Measurements from ENCODE around the gene PCSK7.

Gene PCSK7

GRCh38 chr11:117221775-117222517, 9.9 kb downstream of the PCSK7 start:
- TF ChIP-seq SIN3A (IDR thresholded peaks at IDR 0.05; ENCODE audit: borderline replicate concordance, insufficient read depth, low read length): no peak
- TF ChIP-seq TAF1 (IDR thresholded peaks at IDR 0.05; ENCODE audit: borderline replicate concordance, insufficient read depth, low read length): no peak
- no peak for TF ChIP-seq FOXP2 (optimal IDR thresholded peaks at IDR 0.05; ENCODE audit: borderline replicate concordance, extremely low read depth, extremely low read length, insufficient read depth)
- no peak for TF ChIP-seq POLR2AphosphoS5 (IDR thresholded peaks at IDR 0.05; ENCODE audit: low read depth, low read length)
- TF ChIP-seq, protein P1, sequence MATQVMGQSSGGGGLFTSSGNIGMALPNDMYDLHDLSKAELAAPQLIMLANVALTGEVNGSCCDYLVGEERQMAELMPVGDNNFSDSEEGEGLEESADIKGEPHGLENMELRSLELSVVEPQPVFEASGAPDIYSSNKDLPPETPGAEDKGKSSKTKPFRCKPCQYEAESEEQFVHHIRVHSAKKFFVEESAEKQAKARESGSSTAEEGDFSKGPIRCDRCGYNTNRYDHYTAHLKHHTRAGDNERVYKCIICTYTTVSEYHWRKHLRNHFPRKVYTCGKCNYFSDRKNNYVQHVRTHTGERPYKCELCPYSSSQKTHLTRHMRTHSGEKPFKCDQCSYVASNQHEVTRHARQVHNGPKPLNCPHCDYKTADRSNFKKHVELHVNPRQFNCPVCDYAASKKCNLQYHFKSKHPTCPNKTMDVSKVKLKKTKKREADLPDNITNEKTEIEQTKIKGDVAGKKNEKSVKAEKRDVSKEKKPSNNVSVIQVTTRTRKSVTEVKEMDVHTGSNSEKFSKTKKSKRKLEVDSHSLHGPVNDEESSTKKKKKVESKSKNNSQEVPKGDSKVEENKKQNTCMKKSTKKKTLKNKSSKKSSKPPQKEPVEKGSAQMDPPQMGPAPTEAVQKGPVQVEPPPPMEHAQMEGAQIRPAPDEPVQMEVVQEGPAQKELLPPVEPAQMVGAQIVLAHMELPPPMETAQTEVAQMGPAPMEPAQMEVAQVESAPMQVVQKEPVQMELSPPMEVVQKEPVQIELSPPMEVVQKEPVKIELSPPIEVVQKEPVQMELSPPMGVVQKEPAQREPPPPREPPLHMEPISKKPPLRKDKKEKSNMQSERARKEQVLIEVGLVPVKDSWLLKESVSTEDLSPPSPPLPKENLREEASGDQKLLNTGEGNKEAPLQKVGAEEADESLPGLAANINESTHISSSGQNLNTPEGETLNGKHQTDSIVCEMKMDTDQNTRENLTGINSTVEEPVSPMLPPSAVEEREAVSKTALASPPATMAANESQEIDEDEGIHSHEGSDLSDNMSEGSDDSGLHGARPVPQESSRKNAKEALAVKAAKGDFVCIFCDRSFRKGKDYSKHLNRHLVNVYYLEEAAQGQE (IDR thresholded peaks at IDR 0.05; ENCODE audit: insufficient read depth in 1 of 2, low read depth in 2 of 2, low read length in 2 of 2): no peak

DNA sequence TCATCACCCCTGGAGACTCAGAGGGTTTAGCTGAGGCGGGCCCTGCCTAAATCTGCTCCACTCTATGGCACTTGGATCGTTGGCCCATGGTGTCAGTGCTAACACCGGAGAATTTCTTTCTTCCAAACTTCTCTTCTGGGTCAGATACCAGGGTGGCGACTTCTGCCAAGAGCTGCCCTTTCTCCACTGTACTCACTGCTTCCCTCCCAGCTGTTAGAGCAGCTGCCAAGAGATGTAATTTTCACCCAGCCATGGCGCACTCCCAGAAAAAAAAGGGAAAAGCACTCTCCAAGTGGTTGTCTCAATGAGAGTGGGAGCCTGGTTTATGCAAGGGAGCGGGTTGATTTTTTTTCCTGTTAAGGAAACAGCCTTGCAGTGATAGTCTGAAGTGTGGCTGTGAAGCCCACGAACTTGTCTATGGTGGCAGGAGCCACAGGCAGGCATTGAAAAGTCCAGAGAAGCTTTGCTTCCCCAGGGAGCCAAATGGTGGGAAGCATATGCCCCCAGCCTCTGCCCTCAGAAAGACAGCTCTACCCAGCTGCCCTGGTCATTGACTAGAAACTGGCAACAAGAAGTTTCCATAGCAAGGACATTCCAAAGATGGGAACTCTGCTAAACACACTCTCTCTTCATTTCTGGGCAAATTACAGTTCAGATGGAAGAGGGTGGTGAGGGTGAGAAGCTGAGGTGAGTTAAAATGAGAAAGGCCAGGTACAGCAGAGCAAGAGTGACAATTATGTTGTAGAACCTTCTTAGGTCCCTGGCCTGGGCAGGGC, 10.7 kb downstream of the PCSK7 start:
- TF ChIP-seq, protein P1 (IDR thresholded peaks at IDR 0.05; ENCODE audit: insufficient read depth in 1 of 2, low read depth in 2 of 2, low read length in 2 of 2): no peak
- TF ChIP-seq TAF1 (IDR thresholded peaks at IDR 0.05; ENCODE audit: borderline replicate concordance, insufficient read depth, low read length) (no peak), SIN3A (IDR thresholded peaks at IDR 0.05; ENCODE audit: borderline replicate concordance, insufficient read depth, low read length) (no peak), FOXP2 (optimal IDR thresholded peaks at IDR 0.05; ENCODE audit: borderline replicate concordance, extremely low read depth, extremely low read length, insufficient read depth) (no peak)

- TF ChIP-seq TAF1 (IDR thresholded peaks at IDR 0.05; ENCODE audit: borderline replicate concordance, insufficient read depth, low read length): no peak
These were observed 11.3 kb downstream of the PCSK7 start for GRCh38 chr11:117220568-117220967.

- TF ChIP-seq POLR2AphosphoS5 (IDR thresholded peaks at IDR 0.05; ENCODE audit: low read depth, low read length) (no peak), TAF1 (IDR thresholded peaks at IDR 0.05; ENCODE audit: borderline replicate concordance, insufficient read depth, low read length) (no peak), SIN3A (IDR thresholded peaks at IDR 0.05; ENCODE audit: borderline replicate concordance, insufficient read depth, low read length) (no peak), FOXP2 (optimal IDR thresholded peaks at IDR 0.05; ENCODE audit: borderline replicate concordance, extremely low read depth, extremely low read length, insufficient read depth) (no peak)
- TF ChIP-seq, protein P1 (IDR thresholded peaks at IDR 0.05; ENCODE audit: insufficient read depth in 1 of 2, low read depth in 2 of 2, low read length in 2 of 2): no peak
These were observed 11.9 kb downstream of the PCSK7 start for GRCh38 chr11:117219995-117220394.

DNA sequence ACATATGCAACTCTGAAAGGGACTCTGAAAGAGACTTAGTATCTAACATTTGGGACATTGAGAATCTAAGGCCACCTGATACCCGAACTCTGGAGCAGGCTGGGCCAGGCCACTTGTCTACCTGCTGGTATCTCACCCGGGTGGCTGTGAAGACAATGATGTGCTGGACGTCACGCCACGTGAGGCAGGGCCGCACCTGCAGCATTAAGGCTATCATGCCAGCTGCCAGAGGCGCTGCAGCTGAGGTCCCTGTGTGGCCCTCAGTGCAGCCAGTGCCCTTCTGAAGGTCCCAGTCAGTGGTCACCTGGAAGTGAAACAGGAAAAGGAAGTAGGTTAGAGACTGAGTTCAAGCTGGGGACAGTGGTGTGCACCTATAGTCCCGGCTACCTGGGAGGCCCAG, 12.4 kb downstream of the PCSK7 start:
- TF ChIP-seq POLR2AphosphoS5 (IDR thresholded peaks at IDR 0.05; ENCODE audit: low read depth, low read length): no peak
- TF ChIP-seq TAF1 (IDR thresholded peaks at IDR 0.05; ENCODE audit: borderline replicate concordance, insufficient read depth, low read length): no peak
- TF ChIP-seq FOXP2 (optimal IDR thresholded peaks at IDR 0.05; ENCODE audit: borderline replicate concordance, extremely low read depth, extremely low read length, insufficient read depth): no peak
- no peak for TF ChIP-seq SIN3A (IDR thresholded peaks at IDR 0.05; ENCODE audit: borderline replicate concordance, insufficient read depth, low read length)
- TF ChIP-seq, protein P1 (IDR thresholded peaks at IDR 0.05; ENCODE audit: insufficient read depth in 1 of 2, low read depth in 2 of 2, low read length in 2 of 2): no peak
